ENCODE data around the gene GPS2. TPM values are rescaled to one million over a fixed set of nuclear protein-coding genes. Genes with fewer than 3 reads are reported as not detected.

GPS2 gene
- total RNA-seq, 4 donors from 2014 or later, result 40.9 to 80.7 (median 70.5) TPM

DNA sequence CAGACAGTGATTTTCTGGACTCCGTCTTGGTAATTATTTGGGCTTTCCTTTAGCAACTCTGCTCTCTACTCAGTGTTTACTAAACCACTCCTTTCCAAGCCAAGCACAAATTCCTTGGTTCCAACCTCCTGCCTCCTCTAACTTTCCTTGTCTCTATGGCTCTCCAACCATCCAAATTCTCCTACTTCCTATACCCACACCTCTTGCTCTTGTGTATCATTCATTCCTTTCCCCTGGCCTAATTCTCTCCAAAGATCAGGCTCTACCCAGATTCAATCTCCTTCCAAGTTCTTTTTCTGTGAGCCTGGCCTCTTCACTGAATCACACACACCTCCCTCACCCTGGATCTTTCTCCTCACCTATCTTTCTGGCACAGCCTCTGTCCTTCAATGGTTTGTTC, 12.8 kb upstream of the GPS2 start:
- intact Hi-C loops (cut with DNase I), result no loop called here
- Histone ChIP-seq H3K4me1 (peaks cover 11 to 39% (median 17%) of the 10 kb centered on the region in 3 donors), H3K27me3 (no peaks in the 10 kb centered on the region), H3K9me3 (no peaks in the 10 kb centered on the region), H3K4me3 (peak overlapping the region in 2 of 4 donors; percentile 92 to 95), H3K27ac (peak overlapping the region in 1 of 4 donors; percentile 89), H3K36me3 (peaks cover 10 to 44% (median 12%) of the 10 kb centered on the region in 3 donors)
- TF ChIP-seq, protein P1, sequence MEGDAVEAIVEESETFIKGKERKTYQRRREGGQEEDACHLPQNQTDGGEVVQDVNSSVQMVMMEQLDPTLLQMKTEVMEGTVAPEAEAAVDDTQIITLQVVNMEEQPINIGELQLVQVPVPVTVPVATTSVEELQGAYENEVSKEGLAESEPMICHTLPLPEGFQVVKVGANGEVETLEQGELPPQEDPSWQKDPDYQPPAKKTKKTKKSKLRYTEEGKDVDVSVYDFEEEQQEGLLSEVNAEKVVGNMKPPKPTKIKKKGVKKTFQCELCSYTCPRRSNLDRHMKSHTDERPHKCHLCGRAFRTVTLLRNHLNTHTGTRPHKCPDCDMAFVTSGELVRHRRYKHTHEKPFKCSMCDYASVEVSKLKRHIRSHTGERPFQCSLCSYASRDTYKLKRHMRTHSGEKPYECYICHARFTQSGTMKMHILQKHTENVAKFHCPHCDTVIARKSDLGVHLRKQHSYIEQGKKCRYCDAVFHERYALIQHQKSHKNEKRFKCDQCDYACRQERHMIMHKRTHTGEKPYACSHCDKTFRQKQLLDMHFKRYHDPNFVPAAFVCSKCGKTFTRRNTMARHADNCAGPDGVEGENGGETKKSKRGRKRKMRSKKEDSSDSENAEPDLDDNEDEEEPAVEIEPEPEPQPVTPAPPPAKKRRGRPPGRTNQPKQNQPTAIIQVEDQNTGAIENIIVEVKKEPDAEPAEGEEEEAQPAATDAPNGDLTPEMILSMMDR (IDR thresholded peaks at IDR 0.05), result no peak
- TF ChIP-seq POLR2A (IDR thresholded peaks at IDR 0.05), result no peak
- 50 to 94% methylated on average over 1 of the region's 1 CpG for WGBS, 2 donors
- no peak for DNase-seq

DNA sequence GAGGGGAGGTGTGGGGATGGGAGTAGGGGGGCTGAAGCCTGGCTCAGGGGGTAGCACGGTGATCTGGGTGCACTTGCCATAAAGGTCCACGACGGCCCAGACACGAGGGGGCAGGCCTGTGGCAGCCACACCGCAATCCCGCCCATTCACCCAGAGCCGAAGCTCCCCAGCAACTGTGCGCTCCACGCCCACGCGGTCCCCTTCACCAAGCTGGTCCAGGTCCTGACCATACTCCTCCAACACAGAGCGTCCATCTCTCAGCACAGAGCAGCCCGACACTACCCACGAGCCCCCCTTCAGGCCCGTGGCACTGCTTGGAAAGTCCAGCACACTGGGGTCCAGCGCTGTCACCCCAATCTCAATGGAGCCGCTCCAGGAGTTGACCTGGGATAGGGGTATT, 12.3 kb upstream of the GPS2 start:
- intact Hi-C loops (cut with DNase I), result no loop called here
- WGBS, 2 donors, result 78 to 86% methylated on average over 9 of the region's 17 CpGs
- Histone ChIP-seq H3K9me3 (no peaks in the 10 kb centered on the region), H3K36me3 (peaks cover 15 to 49% (median 17%) of the 10 kb centered on the region in 3 donors), H3K27ac (no peak overlapping the region), H3K4me1 (peaks cover 11 to 39% (median 17%) of the 10 kb centered on the region in 3 donors), H3K27me3 (no peaks in the 10 kb centered on the region), H3K4me3 (no peak overlapping the region)
- TF ChIP-seq, protein P1 (IDR thresholded peaks at IDR 0.05), result no peak
- TF ChIP-seq POLR2A (IDR thresholded peaks at IDR 0.05), result no peak
- no peak for DNase-seq

DNA sequence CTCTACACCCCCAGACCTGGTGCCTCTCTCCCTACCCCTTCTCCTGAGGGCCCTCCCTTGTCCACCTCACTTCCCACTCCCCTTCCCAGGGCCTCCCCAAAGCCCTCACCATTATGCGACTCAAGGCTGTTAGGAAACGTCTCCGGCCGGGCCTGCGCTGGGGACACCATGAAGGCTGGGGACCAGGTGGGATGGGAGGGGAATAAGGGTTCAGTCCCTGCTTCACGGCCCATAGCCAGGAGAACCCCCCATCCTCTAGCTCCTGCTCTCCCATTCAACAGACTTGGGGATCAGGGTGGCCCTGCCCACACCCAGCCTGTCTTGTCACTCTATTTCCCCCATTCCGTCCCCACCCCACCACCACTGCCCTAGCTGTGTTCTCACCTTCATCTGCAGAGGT, 11.9 kb upstream of the GPS2 start:
- Histone ChIP-seq H3K36me3 (peaks cover 20 to 54% (median 21%) of the 10 kb centered on the region in 3 donors), H3K27me3 (no peaks in the 10 kb centered on the region), H3K27ac (no peak overlapping the region), H3K4me3 (no peak overlapping the region), H3K4me1 (peaks cover 11 to 39% (median 17%) of the 10 kb centered on the region in 3 donors), H3K9me3 (no peaks in the 10 kb centered on the region)
- intact Hi-C loops (cut with DNase I), result no loop called here
- DNase-seq, result no peak
- TF ChIP-seq, protein P1 (IDR thresholded peaks at IDR 0.05), result no peak
- no peak for TF ChIP-seq POLR2A (IDR thresholded peaks at IDR 0.05)
- WGBS, 2 donors, result 91 to 92% methylated on average over 6 to 7 of the region's 7 CpGs

DNA sequence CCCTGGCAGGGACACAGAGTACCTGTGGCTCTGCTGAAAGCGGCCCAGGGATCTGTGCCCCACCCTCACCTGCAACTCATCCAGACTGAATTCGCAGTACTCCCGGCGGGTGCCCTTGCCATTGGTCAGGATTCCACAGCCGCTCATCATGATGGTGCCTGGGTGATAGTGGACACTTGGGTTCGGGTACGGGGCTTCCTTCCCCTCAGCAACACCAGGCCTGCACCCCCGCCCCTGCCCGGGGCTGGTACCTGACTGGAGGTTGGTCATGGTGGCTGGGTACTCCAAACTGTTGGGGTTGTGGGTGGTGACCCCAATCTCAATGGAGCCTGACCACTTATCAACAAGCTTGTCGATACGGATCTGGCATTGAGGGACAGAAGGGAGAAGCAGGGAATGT, 11.0 kb upstream of the GPS2 start:
- DNase-seq, result no peak

DNA sequence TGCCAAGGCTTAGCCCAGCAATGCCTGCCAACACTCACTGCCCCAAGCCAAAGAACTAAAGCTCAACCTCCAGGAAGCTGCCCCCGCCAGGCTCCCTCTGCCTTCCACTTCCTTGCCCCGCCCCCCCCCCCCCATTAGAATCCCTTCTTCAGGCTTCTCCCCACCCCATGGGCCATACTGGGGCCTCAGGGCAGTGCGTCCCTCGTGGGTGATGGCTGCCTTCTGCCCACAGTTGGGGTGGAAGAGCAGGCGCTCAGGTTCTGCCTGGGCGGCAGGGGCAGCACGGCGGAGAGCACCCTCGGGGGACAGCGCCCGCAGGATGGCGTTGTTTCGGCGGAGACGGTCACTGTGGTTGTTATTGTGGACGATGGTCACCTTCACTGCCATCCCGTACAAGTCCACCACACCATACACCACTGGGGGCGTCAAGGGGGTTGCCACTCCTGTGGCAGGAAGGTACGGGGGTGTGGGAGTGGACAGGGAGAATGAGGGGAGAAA, 9.9 kb upstream of the GPS2 start:
- H3K27ac ChIP-seq, result no peak overlapping the region
- DNase-seq, result no peak
- no peaks in the 10 kb centered on the region for H3K27me3 ChIP-seq
- no peak for TF ChIP-seq POLR2A (IDR thresholded peaks at IDR 0.05)
- TF ChIP-seq, protein P1 (IDR thresholded peaks at IDR 0.05), result no peak
- intact Hi-C loops (cut with DNase I), result no loop called here
- 100% methylated on average over 1 of the region's 19 CpGs; no CpG with 5 or more reads in 1 of the 2 donors for WGBS, 2 donors
- no peak overlapping the region for H3K4me3 ChIP-seq
- H3K36me3 ChIP-seq, result peaks cover 35 to 74% (median 41%) of the 10 kb centered on the region in 3 donors
- no peaks in the 10 kb centered on the region for H3K9me3 ChIP-seq
- peaks cover 10 to 29% (median 11%) of the 10 kb centered on the region in 3 donors for H3K4me1 ChIP-seq

More for the DNA sequence above, 11.0 kb upstream of the GPS2 start:
- Histone ChIP-seq H3K4me3 (no peak overlapping the region), H3K36me3 (peaks cover 27 to 62% (median 30%) of the 10 kb centered on the region in 3 donors), H3K27ac (no peak overlapping the region), H3K4me1 (peaks cover 11 to 39% (median 17%) of the 10 kb centered on the region in 3 donors), H3K9me3 (no peaks in the 10 kb centered on the region), H3K27me3 (no peaks in the 10 kb centered on the region)
- intact Hi-C loops (cut with DNase I), result no loop called here
- TF ChIP-seq, protein P1 (IDR thresholded peaks at IDR 0.05), result no peak
- no peak for TF ChIP-seq POLR2A (IDR thresholded peaks at IDR 0.05)
- 64 to 100% methylated on average over 2 to 3 of the region's 11 CpGs for WGBS, 2 donors
